ENCODE data around the gene SLCO3A1.

The SLCO3A1 gene

DNA sequence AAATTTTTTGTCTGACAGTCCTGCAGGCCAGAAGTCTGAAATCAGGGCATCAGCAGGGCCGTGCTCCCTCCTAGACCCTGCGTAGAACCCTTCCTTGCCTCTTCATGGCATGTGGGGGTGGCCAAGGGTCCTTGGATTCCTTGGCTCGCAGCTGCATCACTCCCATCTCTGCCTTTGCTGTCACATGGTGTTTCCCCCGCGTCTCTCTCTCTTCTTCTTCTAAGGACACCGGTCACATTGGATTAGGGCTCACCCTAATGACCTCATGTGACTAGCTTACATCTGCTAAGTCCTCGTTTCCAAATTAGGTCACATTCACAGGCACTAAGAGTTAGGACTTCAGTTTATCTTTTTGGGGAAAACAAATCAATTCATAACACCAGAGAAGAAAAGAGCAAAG, 12.0 kb downstream of the SLCO3A1 start:
- TF ChIP-seq CTCF (IDR thresholded peaks at IDR 0.05; ENCODE audit: low read depth, low read length) = no peak
- H3K4me3 ChIP-seq (ENCODE audit: low read depth, low read length) = no peak overlapping the region

- no peak overlapping the region for H3K4me3 ChIP-seq (ENCODE audit: low read depth, low read length)
- no peak for TF ChIP-seq CTCF (IDR thresholded peaks at IDR 0.05; ENCODE audit: low read depth, low read length)
Observed at GRCh38 chr15:91865950-91866349, 12.4 kb downstream of the SLCO3A1 start.

DNA sequence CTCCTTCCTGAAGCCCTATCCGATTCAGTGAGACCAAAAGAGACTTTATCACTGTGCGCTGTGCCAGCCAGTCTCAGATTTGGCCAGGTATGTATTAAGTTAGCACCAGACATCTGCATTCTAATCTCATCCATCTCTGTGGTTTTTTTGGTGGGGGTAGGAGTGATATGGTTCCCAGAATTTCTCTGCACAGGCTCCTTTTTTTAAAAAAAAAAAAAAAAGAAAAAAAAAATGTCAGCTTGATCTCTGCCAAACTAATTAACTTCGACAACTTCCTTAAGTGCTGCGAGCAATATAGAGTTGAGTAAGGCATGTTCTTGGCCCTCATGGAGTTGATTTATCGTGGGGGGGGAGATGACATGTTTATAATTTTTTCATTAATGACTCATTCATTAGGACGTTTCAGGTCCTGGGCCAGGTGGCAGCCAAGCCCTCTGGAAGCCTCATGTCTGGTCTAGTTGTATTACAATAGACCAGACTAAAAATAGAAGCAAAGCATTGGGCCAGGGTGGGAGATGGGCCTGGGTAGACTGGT, 12.9 kb downstream of the SLCO3A1 start:
- H3K4me3 ChIP-seq (ENCODE audit: low read depth, low read length) = no peak overlapping the region

GRCh38 chr15:91866971-91867372, 13.5 kb downstream of the SLCO3A1 start:
- no peak for TF ChIP-seq CTCF (IDR thresholded peaks at IDR 0.05; ENCODE audit: low read depth, low read length)

More for the DNA sequence above, 12.9 kb downstream of the SLCO3A1 start:
- no peak for TF ChIP-seq CTCF (IDR thresholded peaks at IDR 0.05; ENCODE audit: low read depth, low read length)

GRCh38 chr15:91867581-91868026, 14.1 kb downstream of the SLCO3A1 start:
- no peak overlapping the region for H3K4me3 ChIP-seq (ENCODE audit: low read depth, low read length)
- no peak for TF ChIP-seq CTCF (IDR thresholded peaks at IDR 0.05; ENCODE audit: low read depth, low read length)

More at GRCh38 chr15:91866971-91867372, 13.5 kb downstream of the SLCO3A1 start:
- no peak overlapping the region for H3K4me3 ChIP-seq (ENCODE audit: low read depth, low read length)

DNA sequence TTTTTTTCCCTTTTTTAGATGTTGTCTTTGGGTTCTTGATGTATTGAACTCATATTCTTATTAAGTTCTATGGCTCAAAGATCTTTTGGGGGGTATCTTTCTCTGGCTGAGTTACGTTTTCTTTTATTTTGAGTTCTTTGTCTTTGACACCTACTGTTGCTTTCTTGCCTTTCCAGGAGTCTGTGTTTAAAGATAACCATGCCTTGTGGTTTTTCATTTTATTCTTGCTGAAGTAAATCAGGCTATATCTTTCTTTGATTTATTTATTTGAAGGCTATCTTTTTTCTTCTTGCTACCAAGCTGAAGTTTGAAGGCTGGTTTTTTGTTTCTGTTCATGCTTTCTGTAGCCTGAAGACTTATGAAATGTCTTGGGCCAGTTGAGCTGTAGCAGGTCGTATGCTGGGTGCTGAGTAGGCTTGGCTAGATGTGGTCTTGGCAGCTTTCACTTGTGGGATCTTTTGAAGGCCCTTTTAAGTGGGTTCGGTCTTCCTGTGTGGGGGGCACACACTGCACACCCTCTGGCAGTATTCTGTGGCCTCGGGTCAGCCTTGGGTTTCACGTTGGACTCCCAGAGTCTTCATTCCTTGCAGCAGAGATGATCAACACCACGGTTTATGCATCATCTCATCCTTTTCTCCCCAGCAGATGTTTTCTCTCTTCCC, 17.5 kb downstream of the SLCO3A1 start:
- no peak for TF ChIP-seq CTCF (IDR thresholded peaks at IDR 0.05; ENCODE audit: low read depth, low read length)
- H3K4me3 ChIP-seq (ENCODE audit: low read depth, low read length) = no peak overlapping the region

GRCh38 chr15:91871837-91872236, 18.3 kb downstream of the SLCO3A1 start:
- no peak for TF ChIP-seq CTCF (IDR thresholded peaks at IDR 0.05; ENCODE audit: low read depth, low read length)
- no peak overlapping the region for H3K4me3 ChIP-seq (ENCODE audit: low read depth, low read length)
